GM21825 (cell line): ENCODE measurements around the gene NTSR1.

Source experiments
- ATAC-seq: cut with Tn5 transposase; IDR thresholded peaks from one replicate; pipeline ENCODE4 v1.9.1; 2021; ENCODE audit warnings: mild to moderate bottlenecking, moderate library complexity; ENCODE audit not compliant: unreplicated experiment

The NTSR1 gene

DNA sequence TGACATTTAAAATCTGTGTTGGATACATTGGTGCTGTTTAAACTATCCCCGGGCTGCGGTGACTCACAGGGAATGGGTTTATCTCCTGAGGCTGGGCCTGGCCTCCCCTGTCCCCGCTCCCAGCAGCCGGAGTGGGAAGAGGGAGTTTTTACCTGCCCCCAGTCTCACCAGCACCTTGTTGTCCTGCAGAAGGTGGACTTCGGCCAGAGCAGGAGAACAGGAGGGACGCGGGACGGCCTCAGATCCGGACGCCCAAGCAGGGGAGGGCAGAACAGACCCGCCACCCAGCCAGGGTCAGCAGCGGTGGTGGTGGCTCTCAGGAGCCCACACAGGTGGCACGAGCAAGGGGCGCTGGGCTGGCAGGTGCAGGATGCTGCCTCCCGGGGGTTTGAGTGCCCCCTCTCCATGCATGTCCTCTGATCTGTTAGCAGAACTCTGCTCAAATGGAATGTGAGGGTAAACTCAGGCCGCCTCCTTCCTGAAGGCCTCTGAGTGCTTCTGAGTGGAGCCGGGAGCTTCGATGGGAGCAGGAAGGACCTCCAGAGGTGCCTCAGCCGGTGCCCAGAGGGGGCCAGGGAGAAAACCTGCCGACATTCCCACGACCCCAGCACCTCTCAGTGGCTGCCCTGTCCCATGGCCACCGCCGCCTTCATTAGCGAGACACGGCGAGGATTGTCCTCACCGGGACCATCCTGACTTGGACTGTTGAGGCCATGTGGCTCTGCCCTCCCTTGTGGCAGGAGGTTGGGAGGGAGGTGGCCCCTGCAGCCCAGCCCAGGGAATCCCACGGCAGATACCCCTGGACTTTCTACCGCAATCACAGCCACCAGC lies 44.2 kb downstream of the NTSR1 start:
- ATAC-seq = no peak

DNA sequence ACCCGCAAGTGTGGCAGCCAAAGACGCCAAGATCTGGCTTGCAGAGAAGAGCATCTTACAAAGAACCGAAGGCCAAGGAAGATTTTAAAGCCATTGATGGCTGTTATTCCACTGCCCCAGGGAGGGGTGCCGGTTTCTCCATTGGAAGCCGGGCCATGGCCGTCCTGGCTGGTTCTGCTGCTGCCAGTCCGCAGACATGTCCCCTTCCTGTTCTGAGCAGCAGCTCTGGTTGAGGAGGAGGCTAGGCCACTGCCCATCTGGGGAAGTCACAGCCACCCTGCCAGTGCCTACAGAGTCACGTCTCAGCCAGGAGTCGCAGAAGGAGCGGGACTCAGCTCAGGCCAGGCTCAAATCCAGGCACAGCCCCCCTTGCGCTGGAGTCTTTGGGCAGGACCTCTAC lies 45.0 kb downstream of the NTSR1 start:
- ATAC-seq = no peak

DNA sequence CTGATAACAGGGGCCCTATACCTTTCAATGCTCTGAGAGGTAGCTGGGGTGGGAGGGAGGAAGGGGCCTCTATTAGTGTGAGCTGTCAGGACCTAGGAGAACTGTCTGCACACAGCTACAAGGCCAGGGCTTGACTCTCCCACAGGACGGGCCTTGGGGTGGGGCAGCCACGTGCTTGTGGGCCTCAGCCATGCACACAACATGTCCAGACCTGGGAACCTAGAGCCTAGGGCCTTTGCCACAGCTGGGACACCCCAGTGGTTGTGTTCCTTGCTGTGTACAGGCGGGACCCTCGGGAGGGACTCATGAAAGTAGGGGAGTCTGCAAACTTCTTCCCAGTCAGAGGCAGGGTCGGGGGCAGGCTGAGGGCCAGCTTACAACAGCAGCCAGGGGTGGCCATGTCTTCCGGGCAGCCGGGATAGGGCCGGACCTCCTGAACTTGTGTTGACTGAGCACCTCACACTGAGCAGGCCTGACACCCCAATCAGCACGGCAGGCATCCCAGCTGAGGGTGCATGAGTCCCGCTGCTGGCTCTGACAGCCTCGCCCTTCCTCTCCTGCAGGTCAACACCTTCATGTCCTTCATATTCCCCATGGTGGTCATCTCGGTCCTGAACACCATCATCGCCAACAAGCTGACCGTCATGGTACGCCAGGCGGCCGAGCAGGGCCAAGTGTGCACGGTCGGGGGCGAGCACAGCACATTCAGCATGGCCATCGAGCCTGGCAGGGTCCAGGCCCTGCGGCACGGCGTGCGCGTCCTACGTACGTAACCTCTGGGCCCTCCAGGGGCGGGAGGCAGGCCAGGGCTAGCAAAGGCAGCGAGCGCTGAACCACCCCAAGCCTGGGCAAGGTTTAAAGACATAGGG lies 45.7 kb downstream of the NTSR1 start:
- ATAC-seq = no peak

DNA sequence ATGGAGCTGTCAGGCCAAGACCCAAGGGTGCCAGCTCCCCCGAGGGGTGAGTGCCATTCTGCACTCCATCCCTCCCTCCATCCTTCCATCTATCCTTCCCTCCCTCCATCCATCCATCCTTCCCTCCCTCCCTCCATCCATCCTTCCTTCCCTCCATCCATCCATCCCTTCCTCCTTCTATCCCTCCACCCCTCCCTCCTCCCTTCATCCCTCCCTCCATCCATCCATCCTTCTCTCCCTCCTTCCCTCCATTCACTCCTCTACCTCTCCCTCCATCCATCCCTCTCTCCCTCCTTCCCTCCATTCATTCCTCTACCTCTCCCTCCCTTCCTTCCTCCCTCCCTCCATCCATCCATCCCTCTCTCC lies 46.3 kb downstream of the NTSR1 start:
- no peak for ATAC-seq

DNA sequence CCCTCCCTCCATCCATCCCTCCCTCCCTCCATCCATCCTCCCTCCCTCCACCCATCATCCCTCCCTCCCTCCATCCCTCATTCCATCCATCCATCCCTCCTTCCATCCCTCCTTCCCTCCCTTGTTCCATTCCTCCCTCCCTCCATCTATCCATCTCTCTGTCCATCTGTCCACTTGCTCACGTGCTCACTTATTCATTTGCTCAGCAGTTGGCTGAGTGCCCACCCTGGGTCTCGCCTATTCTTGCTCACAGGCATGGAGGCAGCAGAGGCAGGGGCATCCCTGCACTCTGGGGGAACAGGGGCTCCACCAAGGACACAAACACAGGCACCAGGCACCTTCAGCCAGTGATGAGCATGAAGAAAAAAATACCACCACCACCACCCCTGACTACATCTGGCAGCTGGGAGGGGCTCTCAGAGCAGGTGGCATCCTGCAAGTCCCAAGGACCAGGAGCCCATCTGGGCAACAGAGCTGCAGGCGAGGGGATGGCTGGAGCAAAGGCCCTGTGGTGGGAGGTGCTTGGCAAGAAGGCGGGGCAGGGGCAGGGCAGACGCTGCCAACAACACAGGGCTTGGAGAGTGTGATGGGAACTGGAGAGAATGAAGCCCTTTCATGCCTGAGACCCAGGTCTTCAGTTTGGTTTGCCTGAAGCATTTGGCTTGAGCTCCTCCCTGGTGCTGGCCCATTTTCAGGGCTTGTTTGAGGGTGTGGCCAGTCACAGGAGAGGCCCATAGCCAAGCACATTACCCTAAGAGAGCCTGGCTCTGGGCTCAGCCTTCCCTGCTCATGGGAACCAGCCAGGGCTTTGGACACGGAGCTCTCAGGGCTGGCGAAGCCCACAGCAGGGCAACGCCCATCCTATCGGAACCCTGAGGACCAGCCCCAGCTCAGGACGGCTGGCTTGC lies 47.4 kb downstream of the NTSR1 start:
- ATAC-seq = no peak

DNA sequence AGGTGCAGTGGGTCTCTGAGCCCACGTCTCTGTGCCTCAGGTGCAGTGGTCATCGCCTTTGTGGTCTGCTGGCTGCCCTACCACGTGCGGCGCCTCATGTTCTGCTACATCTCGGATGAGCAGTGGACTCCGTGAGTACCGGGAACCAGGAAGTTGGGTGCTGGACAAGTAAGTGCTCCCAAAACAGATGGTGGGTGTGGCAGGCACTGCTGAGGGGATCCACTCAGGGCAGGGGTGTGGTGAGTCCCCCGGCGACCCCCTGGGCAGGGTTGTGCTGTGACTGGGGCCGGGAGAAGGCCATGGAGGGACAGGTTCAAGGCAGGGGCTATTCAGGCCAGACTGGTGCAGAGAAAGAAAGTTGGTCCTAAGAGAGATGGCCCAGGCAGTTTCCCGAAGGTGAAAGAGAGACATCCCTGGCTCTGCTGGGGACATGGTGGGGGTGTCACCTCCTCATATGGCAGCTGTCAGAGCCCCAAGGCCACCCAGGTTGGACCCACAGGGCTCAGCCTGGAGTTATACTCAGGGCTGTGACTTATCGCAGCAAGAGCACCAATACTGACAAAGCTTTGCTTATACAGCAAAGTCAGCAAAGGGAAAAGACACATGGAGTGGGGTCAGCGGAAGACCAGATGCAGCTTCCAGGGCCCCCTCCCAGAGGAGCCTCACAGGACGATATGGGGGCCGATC lies 49.7 kb downstream of the NTSR1 start:
- no peak for ATAC-seq

DNA sequence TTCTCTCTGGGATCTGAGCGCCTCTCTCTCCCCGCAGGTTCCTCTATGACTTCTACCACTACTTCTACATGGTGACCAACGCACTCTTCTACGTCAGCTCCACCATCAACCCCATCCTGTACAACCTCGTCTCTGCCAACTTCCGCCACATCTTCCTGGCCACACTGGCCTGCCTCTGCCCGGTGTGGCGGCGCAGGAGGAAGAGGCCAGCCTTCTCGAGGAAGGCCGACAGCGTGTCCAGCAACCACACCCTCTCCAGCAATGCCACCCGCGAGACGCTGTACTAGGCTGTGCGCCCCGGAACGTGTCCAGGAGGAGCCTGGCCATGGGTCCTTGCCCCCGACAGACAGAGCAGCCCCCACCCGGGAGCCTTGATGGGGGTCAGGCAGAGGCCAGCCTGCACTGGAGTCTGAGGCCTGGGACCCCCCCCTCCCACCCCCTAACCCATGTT lies 51.4 kb downstream of the NTSR1 start:
- no peak for ATAC-seq

DNA sequence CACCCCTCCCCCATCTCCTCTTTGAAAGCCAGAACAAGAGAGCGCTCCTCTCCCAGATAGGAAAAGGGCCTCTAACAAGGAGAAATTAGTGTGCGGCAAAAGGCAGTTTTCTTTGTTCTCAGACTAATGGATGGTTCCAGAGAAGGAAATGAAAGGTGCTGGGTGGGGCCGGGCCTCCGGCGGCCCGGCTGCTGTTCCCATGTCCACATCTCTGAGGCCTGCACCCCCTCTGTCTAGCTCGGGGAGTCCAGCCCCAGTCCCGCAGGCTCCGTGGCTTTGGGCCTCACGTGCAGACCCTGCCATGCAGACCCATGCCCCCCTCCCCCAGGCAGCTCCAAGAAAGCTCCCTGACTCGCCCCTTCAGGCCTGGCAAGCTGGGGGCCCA lies 51.8 kb downstream of the NTSR1 start:
- ATAC-seq = no peak

DNA sequence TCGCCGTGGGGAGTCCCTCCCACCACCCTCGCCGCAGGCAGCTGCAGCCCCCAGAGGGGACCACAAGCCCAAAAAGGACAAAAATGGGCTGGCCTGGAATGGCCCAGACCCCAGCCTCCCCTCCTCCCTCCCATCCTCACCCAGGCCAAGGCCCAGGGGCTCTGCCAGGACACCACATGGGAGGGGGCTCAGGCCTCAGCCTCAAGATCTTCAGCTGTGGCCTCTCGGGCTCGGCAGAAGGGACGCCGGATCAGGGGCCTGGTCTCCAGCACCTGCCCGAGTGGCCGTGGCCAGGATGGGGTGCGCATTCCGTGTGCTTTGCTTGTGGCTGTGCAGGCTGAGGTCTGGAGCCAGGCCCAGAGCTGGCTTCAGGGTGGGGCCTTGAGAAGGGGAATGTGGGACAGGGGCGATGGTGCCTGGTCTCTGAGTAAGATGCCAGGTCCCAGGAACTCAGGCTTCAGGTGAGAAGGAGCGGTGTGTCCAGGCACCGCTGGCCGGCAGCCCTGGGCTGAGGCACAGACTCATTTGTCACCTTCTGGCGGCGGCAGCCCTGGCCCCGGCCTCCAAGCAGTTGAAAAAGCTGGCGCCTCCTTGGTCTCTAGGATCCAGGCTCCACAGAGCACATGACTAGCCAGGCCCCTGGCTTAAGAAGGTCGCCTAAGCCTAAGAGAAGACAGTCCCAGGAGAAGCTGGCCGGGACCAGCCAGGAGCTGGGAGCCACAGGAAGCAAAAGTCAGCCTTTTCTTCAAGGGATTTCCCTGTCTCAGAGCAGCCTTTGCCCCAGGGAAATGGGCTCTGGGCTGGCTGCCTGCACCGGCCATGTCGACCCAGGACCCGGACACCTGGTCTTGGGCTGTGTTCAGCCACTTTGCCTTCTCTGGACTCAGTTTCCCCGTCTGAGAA lies 52.5 kb downstream of the NTSR1 start:
- no peak for ATAC-seq

DNA sequence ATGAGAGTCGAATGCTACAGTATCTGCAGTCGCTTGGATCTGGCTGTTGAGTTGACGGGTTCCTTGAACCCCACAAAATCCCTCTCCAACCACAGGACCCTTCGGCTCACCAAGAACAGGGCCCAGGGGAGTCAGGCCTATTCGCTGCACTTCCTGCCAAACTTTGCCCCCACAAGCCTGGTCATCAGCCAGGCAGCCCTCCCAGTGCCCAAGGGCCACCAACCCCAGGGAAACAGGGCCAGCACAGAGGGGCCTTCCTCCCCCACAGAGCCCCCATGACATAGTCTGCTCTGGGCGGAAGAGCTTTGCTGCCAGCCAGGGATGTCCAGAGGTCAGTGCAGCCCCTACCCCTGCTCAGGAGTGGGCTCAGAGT lies 53.1 kb downstream of the NTSR1 start:
- ATAC-seq = no peak

DNA sequence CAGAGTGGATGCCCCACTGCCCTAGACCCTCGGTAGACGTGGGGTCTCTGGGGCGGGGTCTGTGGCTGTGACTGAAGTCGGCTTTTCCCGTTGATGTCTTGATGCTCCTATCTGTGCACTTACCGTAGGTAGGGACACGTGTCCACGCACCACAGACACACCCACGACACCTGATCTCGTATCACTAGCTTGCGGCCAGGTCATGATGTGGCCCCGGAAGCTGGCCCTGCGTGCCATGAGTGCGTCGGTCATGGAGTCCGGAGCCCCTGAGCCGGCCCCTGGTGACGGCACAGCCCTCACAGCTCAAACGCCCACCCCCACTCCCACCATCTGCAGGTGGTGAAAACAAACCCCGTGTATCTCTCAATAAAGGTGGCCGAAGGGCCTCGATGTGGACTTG lies 53.7 kb downstream of the NTSR1 start:
- ATAC-seq = no peak

DNA sequence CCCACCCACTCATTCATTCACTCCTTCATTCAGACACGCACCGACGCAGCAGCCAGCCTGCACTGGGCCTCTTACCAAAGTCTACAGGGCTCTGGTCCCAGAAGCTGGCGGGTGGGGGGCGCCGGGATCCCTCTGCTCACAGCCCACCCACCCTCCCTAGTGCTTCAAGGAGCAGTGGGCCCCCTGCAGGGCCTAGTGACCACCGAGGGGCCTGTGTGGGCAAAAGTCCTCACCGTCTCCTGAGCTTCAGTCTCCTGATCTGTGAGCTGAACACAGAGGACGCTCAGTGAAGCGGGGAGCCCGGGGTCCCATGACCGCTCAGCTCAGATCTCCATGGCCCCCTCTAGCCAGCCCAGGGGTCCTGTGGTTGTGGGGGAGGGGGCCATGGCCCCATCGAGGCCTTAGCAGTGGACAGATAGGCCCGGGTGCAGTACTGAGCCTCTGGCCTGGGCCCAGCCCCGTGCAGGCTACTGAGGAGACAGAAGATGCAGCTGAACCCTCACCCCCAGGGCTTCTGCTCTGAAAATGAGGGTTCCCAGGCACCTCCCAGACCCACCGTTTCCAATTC lies 54.2 kb downstream of the NTSR1 start:
- ATAC-seq = no peak

DNA sequence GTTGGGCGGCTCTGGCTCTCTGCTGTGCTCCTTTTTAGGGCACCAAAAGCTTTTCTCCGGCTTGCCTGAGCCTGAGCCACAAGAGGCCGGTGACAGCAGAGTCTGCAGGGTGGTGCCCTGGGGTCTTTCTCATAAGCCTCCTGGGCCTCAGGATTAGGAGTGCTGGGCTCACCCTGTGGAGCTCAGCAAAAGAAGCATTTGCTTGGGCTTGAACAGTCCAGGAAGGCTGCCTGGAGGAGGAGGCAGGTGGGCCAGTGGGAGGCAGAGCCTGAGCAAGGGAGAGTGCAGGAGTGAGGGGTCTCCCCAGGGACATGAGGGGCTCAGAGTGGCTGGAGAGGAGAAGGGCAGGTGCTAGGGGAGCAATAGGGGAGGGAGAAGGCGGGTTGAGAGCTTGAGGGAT lies 54.8 kb downstream of the NTSR1 start:
- ATAC-seq = no peak

DNA sequence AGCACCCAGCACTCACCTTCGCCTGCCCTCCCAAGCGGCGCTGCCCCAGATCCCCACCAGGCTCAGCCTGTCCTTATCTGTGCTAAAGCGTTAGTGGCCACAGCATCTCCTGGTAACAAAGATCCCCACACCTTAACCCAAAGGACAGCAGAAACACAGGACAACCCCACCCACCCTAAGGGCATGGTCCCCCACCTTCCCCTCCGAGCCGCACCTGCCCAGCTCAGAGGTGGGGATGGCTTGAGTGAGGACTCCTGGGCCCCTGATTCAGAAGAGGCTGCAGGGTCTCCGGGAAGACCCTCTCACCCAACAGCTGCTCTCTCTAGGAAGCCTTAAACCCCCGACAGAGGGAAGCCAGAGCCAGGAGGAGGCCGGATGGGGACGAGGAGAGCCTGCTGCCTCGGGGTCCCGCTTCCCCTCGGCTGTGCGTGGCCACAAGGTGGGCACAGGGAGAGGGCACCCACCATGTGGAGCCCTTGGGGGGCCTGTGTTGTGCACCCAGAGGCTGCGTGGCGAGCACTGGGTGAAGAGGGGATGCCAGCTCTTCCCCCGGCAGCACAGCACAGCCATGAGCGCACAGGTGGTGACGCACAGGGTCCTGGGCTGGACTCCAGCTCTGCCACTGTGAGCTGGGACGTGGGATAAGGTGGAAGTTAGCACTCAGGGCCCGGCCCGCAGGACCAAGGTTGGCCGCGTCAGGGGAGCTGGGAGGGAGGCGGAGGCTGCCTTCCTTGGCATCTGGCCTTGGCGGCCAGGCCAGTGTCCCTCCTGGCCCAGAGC lies 55.7 kb downstream of the NTSR1 start:
- ATAC-seq = no peak

DNA sequence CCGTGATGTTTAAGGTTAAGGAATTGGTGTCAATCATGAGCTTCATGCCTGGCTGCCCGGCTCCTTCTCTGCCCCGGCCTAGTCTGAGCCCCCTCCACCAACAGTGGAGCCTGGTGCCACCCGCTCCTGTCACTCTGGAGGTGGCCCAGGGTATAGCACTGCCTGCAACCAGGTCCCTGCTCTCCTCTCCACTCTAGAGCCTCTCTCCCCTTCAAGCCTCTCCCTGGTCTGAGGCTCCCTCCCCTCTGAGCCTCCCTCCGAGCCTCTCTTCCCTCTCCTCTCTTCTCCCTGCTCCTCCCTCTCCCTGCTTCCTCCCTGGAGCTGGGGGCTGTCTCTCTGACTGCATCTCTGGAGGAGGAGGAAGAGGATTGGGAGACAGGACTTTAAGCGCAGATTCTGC lies 56.4 kb downstream of the NTSR1 start:
- no peak for ATAC-seq

DNA sequence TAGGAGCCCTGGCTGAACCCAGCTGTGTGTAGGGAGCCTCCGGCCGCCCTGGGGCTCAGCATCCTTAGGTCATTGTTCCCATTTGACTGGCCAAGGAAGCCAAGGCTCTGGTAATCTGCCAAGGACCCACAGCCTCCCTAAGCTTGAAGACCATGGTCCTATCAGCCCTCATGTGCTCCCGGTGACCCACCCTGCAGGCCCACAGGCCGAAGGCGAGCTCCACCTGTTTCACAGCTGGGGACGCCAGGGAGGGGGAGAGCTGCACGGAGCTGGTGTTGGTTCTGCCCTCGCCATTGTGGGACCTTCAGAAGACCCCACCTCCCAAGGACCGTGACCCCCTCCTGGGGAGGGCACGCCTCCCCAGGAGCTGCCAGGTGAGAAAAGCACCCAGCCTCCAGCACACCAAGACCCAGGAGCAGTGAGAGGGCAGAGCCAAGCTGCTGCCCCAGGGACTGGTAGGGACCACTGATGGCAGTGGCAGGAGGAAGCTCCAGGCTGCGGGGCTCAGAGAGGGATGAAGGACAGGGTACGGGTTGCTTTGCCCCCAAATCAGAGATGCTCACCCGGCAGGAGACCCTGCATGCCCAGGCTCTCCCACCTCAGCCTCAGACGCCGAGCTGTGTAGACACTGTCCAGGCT lies 56.9 kb downstream of the NTSR1 start:
- no peak for ATAC-seq

DNA sequence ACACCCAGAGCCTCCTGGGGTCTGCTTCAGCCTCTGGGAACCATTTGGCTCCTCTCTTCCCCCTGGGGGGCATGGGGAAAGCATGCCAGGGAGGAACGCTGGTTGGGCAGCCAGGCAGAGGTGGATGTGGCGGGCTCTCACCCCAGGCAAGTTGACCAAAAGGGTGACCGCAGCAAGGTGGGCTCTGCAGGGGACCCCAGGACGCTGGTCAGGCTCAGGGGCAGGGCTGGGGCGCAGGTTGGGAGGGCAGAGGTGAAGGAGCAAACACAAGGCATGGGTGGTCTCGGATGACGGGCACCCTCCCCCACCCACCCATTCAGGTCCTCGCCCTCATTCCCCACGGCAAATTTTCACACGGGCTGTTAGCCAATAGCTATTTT lies 57.4 kb downstream of the NTSR1 start:
- no peak for ATAC-seq

DNA sequence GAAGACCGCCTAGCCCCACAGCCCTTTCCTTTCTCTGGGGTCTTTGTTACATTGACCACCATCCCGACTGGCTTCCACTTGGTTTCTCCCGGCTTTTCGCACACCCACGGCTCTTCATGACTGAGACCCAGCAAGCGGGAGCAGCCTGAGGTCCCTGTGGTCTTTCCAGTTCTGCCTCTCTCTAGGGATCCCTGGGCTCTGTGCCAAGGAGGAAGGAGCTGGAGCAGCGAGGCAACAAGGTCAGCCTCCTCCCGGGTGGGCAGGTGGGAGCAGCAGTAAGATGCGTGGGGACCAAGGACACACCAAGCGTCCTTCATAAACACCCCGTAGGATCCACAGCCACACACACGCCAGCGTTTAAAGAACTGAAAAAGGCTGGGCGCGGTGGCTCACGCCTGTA lies 58.1 kb downstream of the NTSR1 start:
- ATAC-seq = no peak
